ENCODE results near the gene ASB8.
"Not testable (repeated sequence)": the region's sequence is repeated elsewhere in the genome, so short reads cannot be mapped to it uniquely, and the experiment has no call there.

ASB8 gene

GRCh38 chr12:48128800-48129199, 28.5 kb downstream of the ASB8 start:
- ChIA-PET POLR2A (interaction anchor here (1.8 kb wide), 1 partner anchor 28 kb away, joined by 8 read pairs; the partner anchor contains the start of gene ASB8), CTCF (no interaction called here)
- TF ChIP-seq ZNF384 (IDR thresholded peaks at IDR 0.05) = peak; percentile 33; the same call in 1 of the 2 replicates
- TF ChIP-seq SUZ12 (IDR thresholded peaks at IDR 0.05) = no peak
- no peak for DNase-seq (ENCODE audit: extremely low spot score)

GRCh38 chr12:48126953-48127630, 30.2 kb downstream of the ASB8 start:
- TF ChIP-seq L3MBTL2 (conservative IDR thresholded peaks at IDR 0.05) = no peak
- TF ChIP-seq ARNT (IDR thresholded peaks at IDR 0.05) = no peak
- TF ChIP-seq TARDBP (IDR thresholded peaks at IDR 0.05) = no peak
- ChIA-PET POLR2A (no interaction called here), CTCF (interaction anchor here (0.7 kb wide), 1 partner anchor 174 kb away, joined by 3 read pairs; no protein-coding TSS in a partner anchor)
- no peak for DNase-seq (ENCODE audit: extremely low spot score)

GRCh38 chr12:48125985-48126384, 31.3 kb downstream of the ASB8 start:
- ChIA-PET POLR2A (no interaction called here), CTCF (no interaction called here)
- TF ChIP-seq CTBP1 (IDR thresholded peaks at IDR 0.05; ENCODE audit: borderline replicate concordance) (no peak), NFRKB (IDR thresholded peaks at IDR 0.05) (no peak), ELF4 (IDR thresholded peaks at IDR 0.05) (no peak), TARDBP (IDR thresholded peaks at IDR 0.05) (no peak), SP1 (IDR thresholded peaks at IDR 0.05) (no peak), HDGF (IDR thresholded peaks at IDR 0.05; ENCODE audit: borderline replicate concordance) (no peak), ZNF384 (IDR thresholded peaks at IDR 0.05) (no peak)
- no peak for DNase-seq (ENCODE audit: extremely low spot score)

GRCh38 chr12:48125542-48125941, 31.8 kb downstream of the ASB8 start:
- POLR2A ChIA-PET; DNase-seq (ENCODE audit: extremely low spot score); CTCF ChIA-PET: not testable (repeated sequence)

- CTCF ChIA-PET = no interaction called here
- TF ChIP-seq BHLHE40 (IDR thresholded peaks at IDR 0.05; ENCODE audit: borderline replicate concordance) = no peak
- no peak for TF ChIP-seq PKNOX1 (IDR thresholded peaks at IDR 0.05)
- no peak for TF ChIP-seq SUZ12 (IDR thresholded peaks at IDR 0.05)
- TF ChIP-seq LEF1 (IDR thresholded peaks at IDR 0.05; ENCODE audit: borderline replicate concordance) = no peak
- TF ChIP-seq SP1 (IDR thresholded peaks at IDR 0.05) = no peak
- no peak for TF ChIP-seq FOXM1 (IDR thresholded peaks at IDR 0.05; ENCODE audit: borderline replicate concordance)
- TF ChIP-seq ARNT (IDR thresholded peaks at IDR 0.05) = no peak
- TF ChIP-seq CTBP1 (IDR thresholded peaks at IDR 0.05; ENCODE audit: borderline replicate concordance) = no peak
- TF ChIP-seq FOXA1 (IDR thresholded peaks at IDR 0.05) = no peak
- TF ChIP-seq ZNF384 (IDR thresholded peaks at IDR 0.05) = no peak
- DNase-seq (ENCODE audit: extremely low spot score) = no peak
- POLR2A ChIA-PET = no interaction called here
These were observed 34.1 kb downstream of the ASB8 start for GRCh38 chr12:48123169-48123568.

- no peak for DNase-seq (ENCODE audit: extremely low spot score)
- ChIA-PET POLR2A (no interaction called here), CTCF (no interaction called here)
- TF ChIP-seq ZNF384 (IDR thresholded peaks at IDR 0.05) = no peak
- no peak for TF ChIP-seq BHLHE40 (IDR thresholded peaks at IDR 0.05; ENCODE audit: borderline replicate concordance)
- no peak for TF ChIP-seq LEF1 (IDR thresholded peaks at IDR 0.05; ENCODE audit: borderline replicate concordance)
- TF ChIP-seq HDGF (IDR thresholded peaks at IDR 0.05; ENCODE audit: borderline replicate concordance) = no peak
- no peak for TF ChIP-seq ARNT (IDR thresholded peaks at IDR 0.05)
- TF ChIP-seq PKNOX1 (IDR thresholded peaks at IDR 0.05) = no peak
- no peak for TF ChIP-seq L3MBTL2 (conservative IDR thresholded peaks at IDR 0.05)
- no peak for TF ChIP-seq FOXK2 (IDR thresholded peaks at IDR 0.05)
- no peak for TF ChIP-seq CTBP1 (IDR thresholded peaks at IDR 0.05; ENCODE audit: borderline replicate concordance)
- no peak for TF ChIP-seq FOXM1 (IDR thresholded peaks at IDR 0.05; ENCODE audit: borderline replicate concordance)
- no peak for TF ChIP-seq TARDBP (IDR thresholded peaks at IDR 0.05)
- TF ChIP-seq SUZ12 (IDR thresholded peaks at IDR 0.05) = no peak
- no peak for TF ChIP-seq FOXA1 (IDR thresholded peaks at IDR 0.05)
- no peak for TF ChIP-seq SP1 (IDR thresholded peaks at IDR 0.05)
These were observed 35.1 kb downstream of the ASB8 start for GRCh38 chr12:48122065-48122834.

- ChIA-PET CTCF (no interaction called here), POLR2A (no interaction called here)
- no peak for DNase-seq (ENCODE audit: extremely low spot score)
- TF ChIP-seq FOXA1 (IDR thresholded peaks at IDR 0.05) (no peak), L3MBTL2 (conservative IDR thresholded peaks at IDR 0.05) (no peak), ARNT (IDR thresholded peaks at IDR 0.05) (no peak), BHLHE40 (IDR thresholded peaks at IDR 0.05; ENCODE audit: borderline replicate concordance) (no peak), ELF4 (IDR thresholded peaks at IDR 0.05) (no peak), PKNOX1 (IDR thresholded peaks at IDR 0.05) (no peak), SUZ12 (IDR thresholded peaks at IDR 0.05) (no peak), CTBP1 (IDR thresholded peaks at IDR 0.05; ENCODE audit: borderline replicate concordance) (no peak), SP1 (IDR thresholded peaks at IDR 0.05) (no peak), TARDBP (IDR thresholded peaks at IDR 0.05) (no peak), NFRKB (IDR thresholded peaks at IDR 0.05) (no peak), FOXM1 (IDR thresholded peaks at IDR 0.05; ENCODE audit: borderline replicate concordance) (no peak), LEF1 (IDR thresholded peaks at IDR 0.05; ENCODE audit: borderline replicate concordance) (no peak), HDGF (IDR thresholded peaks at IDR 0.05; ENCODE audit: borderline replicate concordance) (no peak), FOXK2 (IDR thresholded peaks at IDR 0.05) (no peak), ZNF384 (IDR thresholded peaks at IDR 0.05) (no peak)
These were observed 35.8 kb downstream of the ASB8 start for GRCh38 chr12:48121522-48121921.
